HG03432 (cell line): ENCODE results near the gene HFE.

ENCODE experiments used
- ATAC-seq: cut with Tn5 transposase; IDR thresholded peaks from one replicate; pipeline ENCODE4 v1.9.1; 2021; ENCODE audit warnings: mild to moderate bottlenecking, moderate library complexity; ENCODE audit not compliant: unreplicated experiment

The HFE gene

DNA sequence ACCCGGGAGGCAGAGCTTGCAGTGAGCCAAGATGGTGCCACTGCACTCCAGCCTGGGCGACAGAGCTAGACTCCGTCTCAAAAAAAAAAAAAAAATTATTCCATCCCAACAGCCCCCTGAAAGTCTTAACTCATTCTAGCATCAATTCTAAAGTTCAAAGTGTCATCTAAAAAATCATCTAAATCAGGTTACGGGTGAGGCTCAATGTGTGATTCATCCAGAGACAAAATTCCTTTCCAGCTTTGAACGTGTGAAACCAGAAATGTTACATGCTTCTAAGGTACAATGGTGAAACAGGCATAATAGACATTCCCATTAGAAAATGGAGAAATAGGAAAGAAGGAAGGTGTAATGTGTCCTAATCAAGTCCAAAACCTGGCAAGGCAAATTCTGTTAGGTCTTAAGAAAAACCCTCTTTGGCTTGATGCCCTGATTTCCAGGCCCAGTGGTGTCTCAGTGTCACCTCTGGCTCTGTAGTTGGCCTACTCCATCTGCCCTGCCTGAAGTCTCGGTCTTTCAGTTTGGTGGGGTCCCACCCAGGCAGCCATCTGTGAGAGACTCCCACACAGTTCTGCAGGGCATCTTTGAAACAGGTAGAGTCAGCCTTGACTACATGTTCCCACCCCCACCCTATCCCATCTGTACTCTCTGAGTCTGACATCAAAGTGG, 43.5 kb downstream of the HFE start:
- no peak for ATAC-seq

DNA sequence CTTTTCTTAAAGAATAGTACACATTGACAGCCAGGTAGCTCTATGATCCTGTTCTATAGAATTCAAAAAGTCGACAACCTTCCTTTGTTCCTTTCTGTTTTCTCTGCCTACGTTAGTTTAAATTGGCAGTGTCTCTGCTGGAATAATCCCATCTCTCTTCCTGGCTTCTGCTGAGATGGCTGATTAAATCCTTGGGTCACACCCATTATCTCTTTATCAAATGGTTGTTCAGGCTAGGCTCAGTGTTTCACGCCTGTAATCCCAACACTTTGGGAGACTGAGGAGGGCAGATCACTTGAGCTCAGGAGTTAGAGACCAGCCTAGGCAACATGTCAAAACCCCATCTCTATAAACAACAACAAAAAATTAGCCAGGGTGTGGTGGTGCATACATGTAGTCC, 44.4 kb downstream of the HFE start:
- ATAC-seq: no peak

DNA sequence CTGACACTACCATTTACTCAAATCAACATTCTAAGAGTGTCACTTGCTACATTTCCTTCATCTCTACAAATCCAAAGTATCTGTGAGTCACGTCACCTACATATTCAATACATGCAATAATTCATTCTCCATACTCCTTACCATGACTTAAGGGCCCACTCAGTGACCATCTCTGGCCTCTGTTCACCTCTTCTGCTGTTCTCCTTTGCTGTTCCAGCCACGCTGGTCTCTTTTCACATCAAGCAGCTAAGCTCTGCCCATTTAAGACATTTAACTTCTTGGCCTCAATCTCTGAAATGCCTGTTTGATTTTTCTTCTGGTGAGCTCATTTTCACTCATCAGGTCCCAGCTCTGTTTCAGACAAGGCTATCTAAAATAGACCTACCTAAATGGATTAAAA, 46.5 kb downstream of the HFE start:
- no peak for ATAC-seq

DNA sequence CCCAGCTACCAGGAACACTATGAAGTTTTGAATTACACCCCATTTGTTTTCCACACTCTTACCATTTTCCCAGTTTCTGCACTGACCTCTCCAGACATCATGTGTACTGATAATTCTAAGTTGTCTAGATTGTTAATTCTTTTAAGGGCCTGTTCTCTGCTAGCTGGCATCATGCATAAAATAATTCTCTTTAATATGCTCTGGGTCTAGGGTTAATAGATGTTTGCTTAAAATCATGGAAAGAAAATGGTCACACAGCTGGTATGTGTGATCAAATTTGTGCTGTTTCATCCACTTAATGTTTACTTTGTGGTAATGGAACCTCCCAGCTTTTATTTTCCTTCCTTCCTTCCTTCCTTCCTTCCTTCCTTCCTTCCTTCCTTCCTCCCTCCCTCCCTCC, 49.1 kb downstream of the HFE start:
- no peak for ATAC-seq

DNA sequence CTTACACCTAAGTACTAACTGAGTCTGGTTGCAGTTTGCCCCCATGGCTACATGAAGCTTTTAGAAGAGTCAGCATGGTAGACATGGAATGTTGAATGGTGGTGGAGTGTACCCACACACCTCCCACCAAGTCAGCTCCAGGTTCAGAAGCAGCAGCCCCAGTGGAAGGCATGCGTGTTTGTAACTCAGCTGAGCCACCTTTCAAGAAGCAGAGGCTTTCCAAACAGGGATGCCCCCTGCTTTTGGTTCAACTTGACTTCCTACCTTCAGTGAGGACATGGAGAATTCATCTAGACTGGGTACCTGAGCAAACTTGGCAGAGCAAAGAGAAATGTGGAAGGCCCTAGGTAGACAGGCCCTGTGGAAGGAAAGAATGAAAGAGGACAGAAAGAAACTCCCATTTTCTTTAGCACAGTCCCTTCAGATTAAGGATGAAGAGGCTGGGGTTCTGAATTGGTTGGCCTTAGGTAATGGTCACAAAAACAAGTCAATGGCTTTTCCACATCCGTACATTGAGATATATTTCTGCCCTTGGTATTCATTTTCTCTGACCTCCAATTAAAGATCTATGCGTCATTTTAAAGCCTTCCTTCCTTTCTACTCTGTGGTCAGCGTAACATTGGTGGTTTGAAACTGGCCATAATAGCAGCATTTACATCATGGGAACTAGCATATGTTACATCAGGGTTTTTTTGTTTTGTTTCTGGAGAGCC, 53.2 kb downstream of the HFE start:
- no peak for ATAC-seq

DNA sequence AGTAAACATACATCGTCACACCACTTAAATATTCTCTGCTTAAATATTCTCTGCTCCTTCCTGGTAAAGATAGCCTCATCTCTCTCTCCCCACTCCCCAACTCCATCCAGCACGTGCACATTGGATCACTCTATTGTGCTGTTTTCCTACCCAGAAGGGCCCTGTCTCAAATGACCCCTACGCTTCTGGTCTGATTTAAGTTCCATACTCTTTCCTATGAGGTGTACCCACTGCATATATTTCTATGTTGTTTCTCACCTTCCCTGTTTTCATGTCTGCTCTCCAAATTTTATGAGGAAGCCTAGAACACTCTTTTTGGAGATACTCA, 53.7 kb downstream of the HFE start:
- ATAC-seq: no peak

DNA sequence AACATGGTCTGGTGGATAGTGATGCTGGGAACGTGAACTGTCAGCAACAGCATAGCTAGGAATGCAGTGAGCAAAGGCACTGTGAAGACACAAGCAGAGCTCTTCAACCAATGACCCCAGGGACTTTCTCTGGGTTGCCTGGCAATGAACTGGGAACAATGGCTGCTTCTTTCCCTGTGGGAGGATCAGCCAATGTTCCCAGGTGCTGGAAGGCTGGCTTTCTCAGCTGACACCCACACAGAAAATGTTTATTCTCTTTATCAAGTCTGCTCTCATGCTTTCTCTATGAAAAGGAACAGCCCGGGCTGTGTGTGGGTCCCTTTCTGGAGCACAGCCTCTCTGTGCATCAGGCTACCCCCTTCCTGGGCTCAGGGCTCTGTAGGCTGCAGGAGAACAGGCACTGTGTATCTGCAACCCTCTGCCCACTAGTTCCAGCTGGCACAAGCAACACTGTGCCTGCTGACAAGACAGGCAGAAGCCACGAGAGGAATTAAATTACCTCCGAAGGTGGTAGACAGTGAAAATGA, 54.2 kb downstream of the HFE start:
- ATAC-seq: no peak

DNA sequence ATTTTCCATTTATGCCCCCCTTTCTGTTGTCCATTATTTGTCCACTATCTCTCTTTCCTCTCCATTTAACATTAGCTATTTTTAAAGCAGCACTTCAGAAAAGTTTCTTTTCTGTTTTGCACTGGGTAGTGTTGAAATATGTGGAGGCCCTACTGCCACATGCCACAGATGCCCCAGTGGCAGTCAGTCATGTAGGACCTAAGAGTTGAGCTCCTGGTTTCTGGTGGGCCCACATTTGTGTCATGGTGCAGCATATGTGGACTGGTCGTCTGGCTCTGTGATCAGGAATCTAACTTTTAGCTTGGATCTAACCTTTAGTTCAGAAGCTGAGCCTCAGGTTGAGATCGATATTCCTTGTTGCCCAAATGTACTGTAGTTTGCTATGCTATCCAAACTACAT, 54.8 kb downstream of the HFE start:
- no peak for ATAC-seq
